RPMI7951 (cell line): Measurements from ENCODE around the gene DDX39B. TPM values are rescaled to one million over a fixed set of nuclear protein-coding genes. Genes with fewer than 3 reads are reported as not detected.
"Not testable (repeated sequence)": the region's sequence is repeated elsewhere in the genome, so short reads cannot be mapped to it uniquely, and the experiment has no call there.

ENCODE experiments used
- DNase-seq: peaks from one replicate; pipeline ENCODE4 v3.0.0-alpha.2; 2012; ENCODE audit warnings: low read depth
- total RNA-seq: library from RNA; depleted of rRNA; stranded (reverse); fragments of >200 nt; shearing (Covaris generic); gene quantifications from 2 replicates; pipeline ENCODE4 v1.2.3, GENCODE V29; 2014

The DDX39B gene
- total RNA-seq, 1 experiment from 2014 or later = 472 TPM

DNA sequence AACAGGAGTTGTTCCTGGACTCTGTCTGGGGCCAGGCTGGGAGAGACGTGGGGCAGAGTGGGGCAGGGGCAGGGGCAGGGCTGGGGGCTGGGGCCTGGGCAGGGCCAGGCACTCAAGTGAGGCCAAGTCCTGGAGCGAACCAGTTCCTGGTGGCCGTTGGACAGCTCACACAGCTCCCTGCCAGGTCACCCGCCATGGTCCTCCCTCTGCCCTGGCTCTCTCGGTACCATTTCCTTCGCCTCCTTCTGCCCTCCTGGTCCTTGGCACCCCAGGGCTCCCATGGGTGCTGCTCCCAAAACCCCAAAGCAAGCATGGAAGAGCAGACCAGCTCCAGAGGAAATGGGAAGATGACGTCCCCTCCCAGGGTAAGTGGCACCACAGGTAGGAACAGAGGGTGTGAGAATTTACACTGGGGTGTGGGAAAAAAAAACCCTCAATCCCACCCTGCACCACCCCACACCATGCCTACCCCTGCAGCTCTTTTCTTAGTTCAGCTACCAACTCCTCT, 12.9 kb downstream of the DDX39B start, which contains the start of gene MCCD1:
Gene MCCD1 (plus strand): TSS at position 142 of the 508 bp plus-strand sequence. CDS start 53 bp downstream, at position 195.
- DNase-seq = no peak

GRCh38 chr6:31528307-31528777, 13.5 kb downstream of the DDX39B start:
- DNase-seq = no peak

DNA sequence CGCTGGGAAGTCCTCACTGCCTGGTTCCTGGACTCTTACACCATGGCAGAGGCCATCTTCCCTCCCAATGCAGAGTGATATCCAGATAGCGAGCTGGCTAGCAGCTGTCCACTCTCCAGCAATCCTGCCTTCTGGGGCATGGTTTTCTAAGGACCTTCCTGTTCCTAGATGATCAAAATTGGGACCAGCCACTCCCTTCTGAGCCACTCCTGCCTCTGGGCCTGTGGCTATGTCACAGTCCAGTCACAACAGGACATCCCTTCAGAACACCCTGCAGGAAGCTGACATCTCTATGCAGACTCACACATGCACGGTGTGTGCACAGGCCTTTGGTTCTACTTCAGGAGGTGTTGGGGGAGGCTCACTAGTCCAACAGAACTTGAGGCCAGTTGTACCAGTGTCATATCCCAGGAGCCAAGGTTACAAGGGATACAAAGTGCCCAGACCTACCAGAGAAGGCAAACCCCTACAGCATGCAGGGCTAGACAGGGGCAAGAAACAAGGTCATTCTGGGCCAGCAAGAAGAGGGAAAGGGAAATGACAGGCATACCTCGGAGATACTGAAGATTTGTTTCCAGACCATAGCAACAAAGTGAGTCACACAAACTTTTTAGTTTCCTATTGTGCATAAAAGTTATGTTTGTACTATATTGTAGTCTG, 15.7 kb downstream of the DDX39B start:
- DNase-seq = no peak

GRCh38 chr6:31525553-31525931, 16.3 kb downstream of the DDX39B start:
- DNase-seq = no peak

GRCh38 chr6:31521835-31522234, 20.0 kb downstream of the DDX39B start:
- no peak for DNase-seq

DNA sequence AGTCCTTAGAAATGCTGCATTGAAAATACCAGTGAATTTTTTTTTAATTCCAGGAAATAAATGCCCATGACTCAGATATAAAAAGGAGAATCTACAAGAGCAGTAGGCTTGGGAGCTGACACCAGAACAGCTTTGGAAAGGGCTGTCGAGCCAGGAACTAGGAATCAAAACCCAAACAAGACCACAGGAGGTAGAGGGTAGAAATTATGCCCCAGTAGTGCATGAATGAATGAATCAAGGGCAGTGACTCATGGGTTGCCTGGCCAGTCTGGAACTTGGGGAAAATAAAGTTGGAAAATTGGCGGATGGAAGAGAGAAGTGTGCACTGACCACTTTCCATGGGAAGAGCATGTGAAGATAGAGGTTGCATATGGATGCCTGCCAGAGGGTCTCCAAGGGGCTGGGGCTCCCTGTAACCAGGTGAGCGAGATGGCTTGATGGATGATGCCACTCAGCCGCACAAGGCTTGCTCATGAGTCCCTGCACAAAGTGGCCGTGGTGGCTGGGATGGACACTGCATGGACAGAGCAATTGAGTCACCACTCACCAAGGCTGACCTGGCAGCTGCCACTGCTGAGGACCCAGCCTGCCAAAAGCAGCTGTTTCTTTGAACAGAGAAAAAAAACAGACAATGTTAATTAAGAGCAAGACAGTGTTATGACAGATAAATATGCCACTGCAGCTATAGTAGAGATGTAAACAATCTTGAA, 28.2 kb downstream of the DDX39B start:
- DNase-seq = peak; percentile 50

GRCh38 chr6:31510007-31510406, 31.8 kb downstream of the DDX39B start:
- DNase-seq = no peak

GRCh38 chr6:31509036-31509435, 32.8 kb downstream of the DDX39B start:
- not testable (repeated sequence) for DNase-seq

DNA sequence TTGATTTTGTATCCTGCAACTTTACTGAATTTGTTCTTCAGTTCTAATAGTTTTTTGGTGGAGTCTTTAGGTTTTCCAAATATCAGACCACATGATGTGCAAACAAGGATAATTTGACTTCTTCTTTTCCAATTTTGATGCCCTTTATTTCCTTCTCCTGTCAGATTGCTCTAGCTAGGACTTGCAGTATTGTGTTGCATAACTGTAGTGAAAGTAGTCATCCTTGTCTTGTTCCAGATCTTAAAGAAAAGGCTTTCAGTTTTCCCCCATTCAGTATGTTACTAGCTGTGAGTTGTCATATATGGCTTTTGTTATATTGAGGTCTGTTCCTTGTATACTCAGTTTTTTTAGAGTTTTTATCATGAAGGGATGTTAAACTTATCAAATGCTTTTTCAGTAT, 39.2 kb downstream of the DDX39B start:
- DNase-seq = no peak

DNA sequence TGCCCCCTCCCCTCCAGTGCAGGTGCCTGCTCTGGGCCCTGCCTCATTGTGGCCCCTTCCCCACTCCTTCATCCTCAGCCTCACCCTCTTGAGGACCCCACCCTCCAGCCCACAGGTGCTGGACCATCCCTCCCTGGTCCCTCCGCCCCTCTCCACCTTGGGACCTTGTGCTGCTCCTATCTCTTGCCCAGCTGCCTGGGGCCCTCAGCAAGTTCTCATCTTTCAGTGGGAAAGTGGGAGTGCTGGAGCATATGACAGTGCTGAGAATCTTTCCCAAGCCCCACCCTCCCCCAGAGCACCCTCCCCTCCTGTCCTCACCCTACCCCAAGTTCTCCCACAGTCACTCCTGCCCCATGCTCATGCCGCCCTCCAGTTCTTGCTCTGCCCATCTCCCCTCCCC, 42.2 kb downstream of the DDX39B start:
- DNase-seq = not testable (repeated sequence)

DNA sequence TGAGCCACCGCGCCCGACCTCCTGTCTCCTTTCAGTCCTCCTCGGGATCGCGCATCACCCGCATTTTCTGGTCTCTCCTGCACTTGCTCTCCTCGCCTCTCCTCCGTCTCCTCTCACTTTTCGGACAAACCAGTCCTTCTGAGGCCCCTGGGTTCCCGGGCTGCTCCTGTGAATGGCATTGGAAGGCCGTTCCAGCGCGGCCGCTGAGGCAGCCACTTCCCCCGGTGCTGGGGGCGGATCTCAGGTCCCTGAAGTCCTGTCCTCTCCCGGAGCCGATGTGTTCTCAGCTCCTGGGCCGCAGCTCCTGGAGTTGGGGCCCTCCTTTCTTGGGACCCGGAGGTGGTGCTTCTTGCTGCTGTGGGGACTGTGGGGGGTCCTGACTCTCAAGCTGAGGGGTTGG, 43.1 kb downstream of the DDX39B start:
- no peak for DNase-seq

- DNase-seq = peak; percentile 79
These were observed 44.0 kb downstream of the DDX39B start, which contains the start of gene MICB for GRCh38 chr6:31497531-31498476. Gene MICB, plus strand, starts transcription at chr6:31498145. Its CDS starts 49 bp downstream, at chr6:31498194.

GRCh38 chr6:31496826-31497225, 45.0 kb downstream of the DDX39B start:
- not testable (repeated sequence) for DNase-seq

DNA sequence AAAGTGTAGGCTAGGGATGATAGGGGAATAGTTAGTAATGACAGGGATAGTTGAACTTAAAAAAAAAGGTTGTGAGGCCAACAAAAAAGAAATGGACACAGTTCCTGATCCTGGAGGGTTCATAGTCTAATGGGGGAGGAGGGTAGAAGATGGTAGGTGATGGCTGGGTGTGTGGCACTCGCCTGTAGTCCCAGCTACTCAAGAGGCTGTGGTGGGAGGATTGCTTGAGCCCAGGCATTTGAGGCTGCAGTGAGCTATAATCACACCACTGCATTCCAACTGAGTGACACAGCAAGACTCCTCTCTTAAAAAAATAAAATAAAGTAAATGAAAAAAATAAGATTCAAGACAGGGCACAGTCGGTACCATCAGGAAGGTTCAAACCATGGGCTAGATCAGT, 46.2 kb downstream of the DDX39B start:
- DNase-seq = peak; percentile 65

DNA sequence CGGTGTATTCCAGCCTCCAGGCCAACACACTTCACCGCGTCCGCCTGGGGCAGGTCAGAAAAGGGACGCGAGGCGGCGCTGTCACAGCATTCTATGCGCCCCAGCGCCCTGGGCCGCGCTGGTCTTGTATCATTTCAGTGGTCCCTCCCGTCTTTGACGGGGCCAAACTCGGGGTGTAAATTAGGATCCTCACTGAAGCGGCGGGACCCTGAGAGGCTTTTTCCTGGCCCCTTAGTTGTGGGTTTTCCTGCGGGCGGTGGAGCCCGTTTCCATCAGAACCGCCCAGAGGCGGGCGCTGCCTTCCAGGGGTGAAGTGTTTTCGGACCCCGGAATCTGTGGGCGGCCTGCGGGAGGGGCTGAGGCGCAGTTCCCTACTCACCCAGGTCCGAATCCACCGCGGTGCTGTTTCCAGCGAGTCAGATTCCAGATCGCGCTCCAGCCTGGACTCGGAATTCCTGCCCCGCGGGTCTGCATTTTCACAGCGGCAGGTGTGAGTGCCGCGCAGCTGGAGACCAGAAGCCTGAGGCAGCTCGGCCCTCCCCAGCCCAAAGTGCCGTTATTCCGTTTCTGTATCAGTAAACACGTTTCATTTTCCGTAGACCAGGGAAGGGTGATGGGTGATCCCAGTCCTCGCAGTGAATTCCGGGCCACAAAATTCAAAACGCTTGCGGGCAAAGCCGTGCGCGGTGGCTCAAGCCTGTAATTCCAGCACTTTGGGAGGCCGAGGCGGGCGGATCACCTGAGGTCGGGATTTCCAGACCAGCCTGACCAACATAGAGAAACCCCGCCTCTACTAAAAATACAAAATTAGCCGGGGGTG, 47.7 kb downstream of the DDX39B start:
- DNase-seq = peak; percentile 76

- not testable (repeated sequence) for DNase-seq
These were observed 48.3 kb downstream of the DDX39B start for GRCh38 chr6:31493550-31493874.

DNA sequence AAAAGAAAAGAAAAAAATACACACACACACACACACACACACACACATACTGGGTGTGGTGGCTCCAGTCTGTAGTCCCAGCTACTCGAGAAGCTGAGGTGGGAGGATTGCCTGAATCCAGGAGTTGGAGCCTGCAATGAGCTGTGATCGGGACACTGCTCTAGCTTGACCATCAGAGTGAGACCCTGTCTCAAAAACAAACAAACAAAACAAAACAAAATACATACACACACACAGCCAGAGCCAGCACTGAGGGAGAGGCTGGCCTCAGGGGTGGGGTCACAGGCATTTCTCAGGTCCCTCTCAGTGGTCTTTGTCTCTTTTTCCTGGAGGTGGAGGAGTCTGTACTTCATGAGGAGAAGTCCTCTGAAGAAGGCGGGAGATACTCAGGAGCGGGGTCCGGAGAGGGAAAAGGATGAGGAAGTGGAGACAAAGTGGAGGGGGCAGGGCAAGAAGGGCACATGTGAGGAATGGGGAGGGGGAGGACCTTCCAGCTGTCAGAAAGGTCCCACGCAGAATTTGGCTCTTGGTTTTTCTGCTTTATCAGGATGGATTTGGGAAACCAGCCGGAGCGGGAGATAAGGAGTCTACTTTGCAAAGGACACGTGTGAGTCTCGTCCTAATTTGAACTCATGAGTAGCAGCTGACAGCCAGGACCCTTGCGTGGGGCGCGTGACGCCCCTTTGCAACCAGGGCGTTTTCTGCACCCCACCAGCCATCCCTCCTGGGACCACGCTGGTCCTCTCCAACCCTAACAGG, 51.5 kb downstream of the DDX39B start:
- no peak for DNase-seq

GRCh38 chr6:31489086-31489485, 52.7 kb downstream of the DDX39B start:
- no peak for DNase-seq

GRCh38 chr6:31487674-31488073, 54.1 kb downstream of the DDX39B start:
- not testable (repeated sequence) for DNase-seq
